SK-N-SH treated with all-trans-retinoic acid at 6 μM for 48 hours (cell line): Measurements from ENCODE around the gene KLK1.

Source experiments
- OSR1 ChIP-seq: fragments of 250-450 bp; sonication (Bioruptor Pico); IDR thresholded peaks from 2 replicates; pipeline ENCODE4 v1.8.0; 2022; ENCODE audit warnings: moderate library complexity, mild to moderate bottlenecking, inconsistent platforms
- TOX ChIP-seq: fragments of 250-450 bp; sonication (Bioruptor Pico); IDR thresholded peaks from 2 replicates; pipeline ENCODE4 v1.8.0; 2021; ENCODE audit warnings: mild to moderate bottlenecking, moderate library complexity, borderline replicate concordance
- ZNF70 ChIP-seq: fragments of 450-650 bp; formaldehyde crosslinking; IDR thresholded peaks from 2 replicates; pipeline ENCODE4 v1.5.0; 2020; ENCODE audit warnings: mild to moderate bottlenecking, moderate library complexity
- TF ChIP-seq, protein P1 (sequence below): fragments of 250-450 bp; sonication (Bioruptor Pico); IDR thresholded peaks from 2 replicates; pipeline ENCODE4 v1.5.0; 2020; ENCODE audit warnings: mild to moderate bottlenecking, moderate library complexity

DNA sequence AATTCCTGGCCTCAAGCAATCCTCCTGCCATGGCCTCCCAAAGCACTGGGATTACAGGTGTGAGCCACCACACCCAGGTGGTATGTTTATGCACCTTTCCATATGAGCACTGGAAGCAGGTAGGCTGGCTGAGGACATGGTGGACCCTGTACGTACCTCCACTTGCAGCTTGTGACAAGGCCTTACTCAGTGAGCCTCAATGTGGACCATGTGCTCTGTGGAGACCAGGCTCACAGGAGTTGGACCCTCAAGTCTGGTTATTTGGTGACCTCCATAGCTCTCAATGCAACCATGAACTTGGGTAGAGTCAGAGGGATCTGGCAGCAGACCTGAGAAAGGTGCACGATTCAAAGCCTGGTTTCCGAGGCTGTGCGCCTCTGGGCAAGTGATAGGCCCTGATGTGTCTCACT, 27.9 kb downstream of the KLK1 start:
- TF ChIP-seq ZNF70 (CRISPR knock-in tag), result no peak
- TF ChIP-seq, protein P1, sequence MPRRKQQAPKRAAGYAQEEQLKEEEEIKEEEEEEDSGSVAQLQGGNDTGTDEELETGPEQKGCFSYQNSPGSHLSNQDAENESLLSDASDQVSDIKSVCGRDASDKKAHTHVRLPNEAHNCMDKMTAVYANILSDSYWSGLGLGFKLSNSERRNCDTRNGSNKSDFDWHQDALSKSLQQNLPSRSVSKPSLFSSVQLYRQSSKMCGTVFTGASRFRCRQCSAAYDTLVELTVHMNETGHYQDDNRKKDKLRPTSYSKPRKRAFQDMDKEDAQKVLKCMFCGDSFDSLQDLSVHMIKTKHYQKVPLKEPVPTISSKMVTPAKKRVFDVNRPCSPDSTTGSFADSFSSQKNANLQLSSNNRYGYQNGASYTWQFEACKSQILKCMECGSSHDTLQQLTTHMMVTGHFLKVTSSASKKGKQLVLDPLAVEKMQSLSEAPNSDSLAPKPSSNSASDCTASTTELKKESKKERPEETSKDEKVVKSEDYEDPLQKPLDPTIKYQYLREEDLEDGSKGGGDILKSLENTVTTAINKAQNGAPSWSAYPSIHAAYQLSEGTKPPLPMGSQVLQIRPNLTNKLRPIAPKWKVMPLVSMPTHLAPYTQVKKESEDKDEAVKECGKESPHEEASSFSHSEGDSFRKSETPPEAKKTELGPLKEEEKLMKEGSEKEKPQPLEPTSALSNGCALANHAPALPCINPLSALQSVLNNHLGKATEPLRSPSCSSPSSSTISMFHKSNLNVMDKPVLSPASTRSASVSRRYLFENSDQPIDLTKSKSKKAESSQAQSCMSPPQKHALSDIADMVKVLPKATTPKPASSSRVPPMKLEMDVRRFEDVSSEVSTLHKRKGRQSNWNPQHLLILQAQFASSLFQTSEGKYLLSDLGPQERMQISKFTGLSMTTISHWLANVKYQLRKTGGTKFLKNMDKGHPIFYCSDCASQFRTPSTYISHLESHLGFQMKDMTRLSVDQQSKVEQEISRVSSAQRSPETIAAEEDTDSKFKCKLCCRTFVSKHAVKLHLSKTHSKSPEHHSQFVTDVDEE (CRISPR knock-in tag), result no peak
- TF ChIP-seq TOX (CRISPR knock-in tag), result no peak
- no peak for TF ChIP-seq OSR1 (CRISPR knock-in tag)
